ENCODE measurements around the gene COL27A1. TPM values are rescaled to one million over a fixed set of nuclear protein-coding genes. Genes with fewer than 3 reads are reported as not detected.

Gene COL27A1
- total RNA-seq, 1 donor from 2014 or later = 13.7 TPM

DNA sequence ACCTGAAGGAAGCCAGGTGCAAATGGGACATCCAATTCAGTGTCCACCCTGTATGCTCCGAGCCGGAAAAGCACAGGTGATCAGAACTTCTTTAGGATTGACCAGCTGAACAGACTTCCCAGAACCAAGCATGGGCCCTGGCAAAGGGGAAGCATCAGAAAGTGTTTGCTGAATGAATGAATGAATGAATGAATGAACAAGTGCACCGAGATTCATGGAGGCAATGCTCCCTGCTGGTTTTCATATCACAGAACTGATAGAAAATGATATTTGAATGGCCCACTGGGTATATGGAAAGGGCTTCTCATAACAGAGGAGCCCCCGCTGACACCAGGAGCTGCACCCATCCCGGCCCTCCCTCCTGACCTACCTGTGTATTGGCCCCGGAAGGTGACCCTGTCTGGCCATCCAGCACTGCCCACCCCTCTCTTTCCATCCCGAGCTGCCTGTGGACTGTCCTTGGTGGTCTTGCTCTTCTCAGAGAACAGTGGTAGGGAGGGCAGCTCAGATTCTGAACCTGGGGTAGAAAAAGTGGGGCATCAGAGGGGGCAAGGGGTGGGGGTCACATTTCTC, 190.2 kb downstream of the COL27A1 start:
- H3K36me3 ChIP-seq = peaks cover 97% of the 10 kb centered on the region
- ATAC-seq (no peak), DNase-seq (no peak)
- no peaks in the 10 kb centered on the region for H3K9me3 ChIP-seq
- H3K4me1 ChIP-seq = peaks cover 23% of the 10 kb centered on the region
- intact Hi-C loops (cut with DNase I) = no loop called here
- no peak overlapping the region for H3K27ac ChIP-seq
- H3K27me3 ChIP-seq = no peaks in the 10 kb centered on the region
- TF ChIP-seq, protein P1, sequence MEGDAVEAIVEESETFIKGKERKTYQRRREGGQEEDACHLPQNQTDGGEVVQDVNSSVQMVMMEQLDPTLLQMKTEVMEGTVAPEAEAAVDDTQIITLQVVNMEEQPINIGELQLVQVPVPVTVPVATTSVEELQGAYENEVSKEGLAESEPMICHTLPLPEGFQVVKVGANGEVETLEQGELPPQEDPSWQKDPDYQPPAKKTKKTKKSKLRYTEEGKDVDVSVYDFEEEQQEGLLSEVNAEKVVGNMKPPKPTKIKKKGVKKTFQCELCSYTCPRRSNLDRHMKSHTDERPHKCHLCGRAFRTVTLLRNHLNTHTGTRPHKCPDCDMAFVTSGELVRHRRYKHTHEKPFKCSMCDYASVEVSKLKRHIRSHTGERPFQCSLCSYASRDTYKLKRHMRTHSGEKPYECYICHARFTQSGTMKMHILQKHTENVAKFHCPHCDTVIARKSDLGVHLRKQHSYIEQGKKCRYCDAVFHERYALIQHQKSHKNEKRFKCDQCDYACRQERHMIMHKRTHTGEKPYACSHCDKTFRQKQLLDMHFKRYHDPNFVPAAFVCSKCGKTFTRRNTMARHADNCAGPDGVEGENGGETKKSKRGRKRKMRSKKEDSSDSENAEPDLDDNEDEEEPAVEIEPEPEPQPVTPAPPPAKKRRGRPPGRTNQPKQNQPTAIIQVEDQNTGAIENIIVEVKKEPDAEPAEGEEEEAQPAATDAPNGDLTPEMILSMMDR (IDR thresholded peaks at IDR 0.05) = no peak
- no peak overlapping the region for H3K4me3 ChIP-seq

DNA sequence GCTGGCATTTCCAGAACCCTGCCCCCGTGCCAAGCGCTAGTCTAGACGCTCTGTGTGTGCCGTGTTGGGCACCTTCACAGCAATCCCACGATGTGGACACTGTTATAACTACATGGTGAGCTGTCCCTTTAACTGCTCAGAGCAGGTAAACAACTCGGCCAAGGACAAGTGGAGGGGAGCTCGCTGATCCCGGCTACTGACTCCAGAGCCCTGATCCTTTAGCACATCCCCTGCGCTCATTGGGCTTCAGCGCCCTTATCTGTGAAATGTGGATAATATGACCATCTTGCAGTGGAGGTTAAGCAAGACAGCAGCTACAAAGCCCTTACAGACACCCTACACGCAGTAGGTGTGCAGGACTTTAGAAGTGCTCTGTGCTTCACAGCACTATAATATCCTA, 190.8 kb downstream of the COL27A1 start:
- TF ChIP-seq, protein P1 (IDR thresholded peaks at IDR 0.05) = no peak
- Histone ChIP-seq H3K36me3 (peaks cover 97% of the 10 kb centered on the region), H3K4me1 (peaks cover 28% of the 10 kb centered on the region), H3K9me3 (no peaks in the 10 kb centered on the region), H3K27ac (no peak overlapping the region), H3K4me3 (no peak overlapping the region), H3K27me3 (no peaks in the 10 kb centered on the region)
- intact Hi-C loops (cut with DNase I) = no loop called here
- DNase-seq (no peak), ATAC-seq (no peak)

DNA sequence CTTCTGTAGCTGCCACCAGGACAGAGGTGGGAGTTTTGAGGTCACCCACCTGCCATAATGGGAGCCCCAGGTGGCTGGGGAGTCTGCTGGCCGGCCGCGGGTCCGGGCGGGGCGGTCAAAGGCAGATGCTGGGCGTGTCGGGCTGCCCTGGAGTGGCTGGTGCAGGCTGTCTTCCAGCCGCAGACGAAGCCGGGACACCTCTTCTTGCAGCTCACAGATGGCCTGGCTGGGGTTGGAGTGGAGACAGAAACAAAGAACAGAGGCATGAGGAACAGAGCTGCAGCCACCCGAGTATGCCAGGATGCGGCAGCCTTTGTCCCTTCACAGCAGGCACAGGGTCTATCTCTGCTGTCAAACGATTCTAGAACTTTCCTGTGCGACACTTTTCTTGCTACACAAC, 192.3 kb downstream of the COL27A1 start:
- TF ChIP-seq, protein P1 (IDR thresholded peaks at IDR 0.05) = no peak
- peaks cover 98% of the 10 kb centered on the region for H3K36me3 ChIP-seq
- no peak overlapping the region for H3K27ac ChIP-seq
- no peak for DNase-seq
- H3K27me3 ChIP-seq = no peaks in the 10 kb centered on the region
- intact Hi-C loops (cut with DNase I) = no loop called here
- no peaks in the 10 kb centered on the region for H3K9me3 ChIP-seq
- H3K4me1 ChIP-seq = peaks cover 28% of the 10 kb centered on the region
- no peak for ATAC-seq
- H3K4me3 ChIP-seq = no peak overlapping the region

DNA sequence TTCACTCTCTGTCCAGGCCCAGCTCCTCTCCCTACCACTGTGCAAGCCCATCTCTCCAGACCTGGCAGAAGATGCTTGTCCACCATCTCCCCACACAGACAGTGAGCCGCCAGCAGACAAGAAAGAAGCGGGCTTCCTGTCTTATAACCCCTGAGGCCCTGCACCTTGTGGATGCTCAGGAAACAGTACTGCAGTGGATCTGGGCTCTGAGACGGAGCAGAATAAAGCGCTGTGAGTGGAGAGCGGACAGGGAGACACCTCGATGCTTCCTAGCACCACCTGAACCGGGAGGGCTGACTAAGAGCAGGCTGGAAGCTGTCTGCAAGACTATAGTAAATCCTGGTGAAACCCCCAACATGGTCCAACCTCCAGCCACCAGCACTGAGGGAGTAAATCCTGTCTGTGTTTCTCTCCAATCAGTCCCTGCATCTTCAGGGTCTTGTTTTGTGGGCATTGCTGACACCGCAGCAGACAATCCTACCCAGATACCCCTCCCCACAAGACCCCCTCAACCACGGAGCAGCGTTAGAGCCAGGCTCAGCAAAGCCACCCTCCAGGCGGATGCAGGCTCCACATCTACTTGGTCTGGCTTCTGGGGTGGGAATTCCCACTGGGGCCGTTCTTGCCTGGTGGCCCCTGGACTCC, 193.0 kb downstream of the COL27A1 start:
- no peak overlapping the region for H3K4me3 ChIP-seq
- DNase-seq = no peak
- ATAC-seq = no peak
- intact Hi-C loops (cut with DNase I) = no loop called here
- H3K9me3 ChIP-seq = no peaks in the 10 kb centered on the region
- no peaks in the 10 kb centered on the region for H3K27me3 ChIP-seq
- H3K4me1 ChIP-seq = peaks cover 28% of the 10 kb centered on the region
- TF ChIP-seq, protein P1 (IDR thresholded peaks at IDR 0.05) = no peak
- peak overlapping the region; percentile 72 for H3K27ac ChIP-seq
- H3K36me3 ChIP-seq = peaks cover 98% of the 10 kb centered on the region

DNA sequence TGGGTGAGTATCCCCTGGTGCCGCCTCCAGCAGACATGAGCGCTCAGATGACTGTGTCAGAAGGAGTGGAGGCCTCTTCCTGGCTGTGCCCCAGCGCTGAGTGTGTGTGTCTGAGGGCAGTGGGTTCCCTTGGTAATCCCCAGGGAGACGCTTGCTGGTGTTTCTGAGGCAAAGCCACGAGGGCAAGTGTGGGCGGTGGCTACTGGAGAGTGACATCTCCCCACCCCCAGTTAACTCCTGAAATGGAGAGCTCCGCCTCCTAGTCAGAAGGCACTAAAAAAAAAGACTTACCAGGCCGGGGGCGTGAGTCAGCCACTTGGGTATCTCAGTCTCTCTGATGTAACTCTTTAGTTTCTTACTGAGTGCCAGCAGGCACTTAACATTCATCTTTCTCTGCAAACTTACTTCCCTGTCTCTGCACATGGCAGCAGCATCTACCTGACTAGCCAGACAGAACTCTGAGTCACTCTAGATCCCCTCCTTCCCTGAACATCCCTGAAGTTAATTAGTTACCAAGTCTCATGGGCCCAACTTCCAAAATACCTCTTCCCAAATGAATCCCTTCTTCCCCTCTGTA, 193.7 kb downstream of the COL27A1 start:
- intact Hi-C loops (cut with DNase I) = no loop called here
- ATAC-seq (peak; percentile 95), DNase-seq (peak; percentile 93)
- H3K27me3 ChIP-seq = no peaks in the 10 kb centered on the region
- H3K36me3 ChIP-seq = peaks cover 98% of the 10 kb centered on the region
- peaks cover 28% of the 10 kb centered on the region for H3K4me1 ChIP-seq
- TF ChIP-seq, protein P1 (IDR thresholded peaks at IDR 0.05) = no peak
- H3K4me3 ChIP-seq = no peak overlapping the region
- H3K9me3 ChIP-seq = no peaks in the 10 kb centered on the region
- peak overlapping the region; percentile 72 for H3K27ac ChIP-seq

All from upper lobe of right lung (tissue), 1 donor.